ENCODE data around the gene CDH13.

The CDH13 gene

DNA sequence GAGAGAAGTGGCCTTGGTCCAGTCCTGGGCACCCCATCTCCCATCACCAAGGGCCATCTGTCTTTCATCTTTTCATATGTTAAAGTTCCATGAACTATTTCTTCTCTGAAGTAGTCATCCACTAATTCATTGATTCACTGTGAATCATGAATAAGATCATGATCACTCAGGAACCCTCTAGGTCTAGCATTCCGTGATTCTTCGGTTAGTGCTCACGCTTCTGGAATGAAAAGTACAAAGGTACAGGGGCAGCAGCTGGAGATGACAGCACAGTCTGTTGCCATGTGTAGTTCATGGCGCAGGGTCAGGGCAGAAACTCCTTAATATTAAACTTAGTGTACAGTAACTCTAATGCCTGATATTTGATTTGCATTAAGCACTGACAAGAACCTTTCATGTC lies 127.1 kb downstream of the CDH13 start:
- no peaks in the 10 kb centered on the region for H3K9me3 ChIP-seq
- peaks cover 0 to 25% (median 15%) of the 10 kb centered on the region in 4 donors for H3K4me1 ChIP-seq
- no peak for DNase-seq
- no peak overlapping the region for H3K4me3 ChIP-seq
- no peaks in the 10 kb centered on the region for H3K27me3 ChIP-seq
- H3K36me3 ChIP-seq, result no peaks in the 10 kb centered on the region
- no peak overlapping the region for H3K27ac ChIP-seq
- intact Hi-C loops (cut with DNase I; ENCODE audit: low total_unique reads), result loop anchor here (5.0 kb wide), 1 partner anchor 1848 kb away; no protein-coding TSS in a partner anchor
- TF ChIP-seq, protein P1, sequence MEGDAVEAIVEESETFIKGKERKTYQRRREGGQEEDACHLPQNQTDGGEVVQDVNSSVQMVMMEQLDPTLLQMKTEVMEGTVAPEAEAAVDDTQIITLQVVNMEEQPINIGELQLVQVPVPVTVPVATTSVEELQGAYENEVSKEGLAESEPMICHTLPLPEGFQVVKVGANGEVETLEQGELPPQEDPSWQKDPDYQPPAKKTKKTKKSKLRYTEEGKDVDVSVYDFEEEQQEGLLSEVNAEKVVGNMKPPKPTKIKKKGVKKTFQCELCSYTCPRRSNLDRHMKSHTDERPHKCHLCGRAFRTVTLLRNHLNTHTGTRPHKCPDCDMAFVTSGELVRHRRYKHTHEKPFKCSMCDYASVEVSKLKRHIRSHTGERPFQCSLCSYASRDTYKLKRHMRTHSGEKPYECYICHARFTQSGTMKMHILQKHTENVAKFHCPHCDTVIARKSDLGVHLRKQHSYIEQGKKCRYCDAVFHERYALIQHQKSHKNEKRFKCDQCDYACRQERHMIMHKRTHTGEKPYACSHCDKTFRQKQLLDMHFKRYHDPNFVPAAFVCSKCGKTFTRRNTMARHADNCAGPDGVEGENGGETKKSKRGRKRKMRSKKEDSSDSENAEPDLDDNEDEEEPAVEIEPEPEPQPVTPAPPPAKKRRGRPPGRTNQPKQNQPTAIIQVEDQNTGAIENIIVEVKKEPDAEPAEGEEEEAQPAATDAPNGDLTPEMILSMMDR (IDR thresholded peaks at IDR 0.05), result no peak

GRCh38 chr16:82754716-82755513 lies 128.1 kb downstream of the CDH13 start:
- no peaks in the 10 kb centered on the region for H3K9me3 ChIP-seq
- no peaks in the 10 kb centered on the region for H3K36me3 ChIP-seq
- H3K4me3 ChIP-seq, result no peak overlapping the region
- peaks cover 0 to 29% (median 17%) of the 10 kb centered on the region in 4 donors for H3K4me1 ChIP-seq
- H3K27me3 ChIP-seq, result no peaks in the 10 kb centered on the region
- intact Hi-C loops (cut with DNase I; ENCODE audit: low total_unique reads), result loop anchor here (5.0 kb wide), 1 partner anchor 1847 kb away; no protein-coding TSS in a partner anchor
- no peak for DNase-seq
- TF ChIP-seq, protein P1 (IDR thresholded peaks at IDR 0.05), result no peak
- no peak overlapping the region for H3K27ac ChIP-seq

GRCh38 chr16:82755570-82756282 lies 129.0 kb downstream of the CDH13 start:
- Histone ChIP-seq H3K27me3 (no peaks in the 10 kb centered on the region), H3K4me3 (no peak overlapping the region), H3K36me3 (no peaks in the 10 kb centered on the region), H3K9me3 (no peaks in the 10 kb centered on the region), H3K27ac (peak overlapping the region; percentile 46 to 54), H3K4me1 (peaks cover 0 to 37% (median 23%) of the 10 kb centered on the region in 4 donors)
- TF ChIP-seq, protein P1 (IDR thresholded peaks at IDR 0.05), result no peak
- DNase-seq, result no peak
- intact Hi-C loops (cut with DNase I; ENCODE audit: low total_unique reads), result no loop called here

GRCh38 chr16:82756283-82756599 lies 129.5 kb downstream of the CDH13 start:
- H3K36me3 ChIP-seq, result no peaks in the 10 kb centered on the region
- intact Hi-C loops (cut with DNase I; ENCODE audit: low total_unique reads), result no loop called here
- H3K4me3 ChIP-seq, result no peak overlapping the region
- TF ChIP-seq, protein P1 (IDR thresholded peaks at IDR 0.05), result no peak
- H3K27ac ChIP-seq, result peak overlapping the region; percentile 46 to 54
- no peaks in the 10 kb centered on the region for H3K27me3 ChIP-seq
- no peaks in the 10 kb centered on the region for H3K9me3 ChIP-seq
- DNase-seq, result no peak
- H3K4me1 ChIP-seq, result peaks cover 0 to 42% (median 27%) of the 10 kb centered on the region in 4 donors

DNA sequence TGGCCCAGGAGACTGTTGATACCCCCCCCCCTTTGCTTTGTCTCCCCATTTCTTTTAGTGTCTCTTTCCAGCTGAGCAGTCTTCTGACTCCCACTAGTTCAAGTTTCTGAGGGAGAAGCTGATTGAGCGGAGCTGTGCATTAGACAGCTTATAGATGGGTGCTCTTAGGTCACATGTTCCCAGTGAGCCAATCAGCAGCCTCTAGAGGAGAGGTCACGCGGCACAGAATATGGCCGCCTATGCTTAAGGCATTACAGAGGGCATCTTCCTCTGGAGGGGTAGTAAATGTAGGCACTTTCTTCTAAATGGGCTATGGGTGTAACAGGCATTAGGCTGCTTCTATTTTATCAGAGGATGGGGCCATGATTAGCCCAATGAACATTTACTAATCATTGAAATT lies 131.6 kb downstream of the CDH13 start:
- no peaks in the 10 kb centered on the region for H3K27me3 ChIP-seq
- TF ChIP-seq, protein P1 (IDR thresholded peaks at IDR 0.05), result no peak
- H3K9me3 ChIP-seq, result no peaks in the 10 kb centered on the region
- peaks cover 0 to 60% (median 35%) of the 10 kb centered on the region in 4 donors for H3K4me1 ChIP-seq
- no peak overlapping the region for H3K27ac ChIP-seq
- H3K4me3 ChIP-seq, result no peak overlapping the region
- no peaks in the 10 kb centered on the region for H3K36me3 ChIP-seq
- intact Hi-C loops (cut with DNase I; ENCODE audit: low total_unique reads), result no loop called here
- no peak for DNase-seq

Data from tibial artery (tissue), 4 donors.